ENCODE results near the gene NOTCH4. TPM values are rescaled to one million over a fixed set of nuclear protein-coding genes. Genes with fewer than 3 reads are reported as not detected.
"Not testable (repeated sequence)": the region's sequence is repeated elsewhere in the genome, so short reads cannot be mapped to it uniquely, and the experiment has no call there.

The NOTCH4 gene
- total RNA-seq, 1 donor from 2014 or later = 1.4 TPM

DNA sequence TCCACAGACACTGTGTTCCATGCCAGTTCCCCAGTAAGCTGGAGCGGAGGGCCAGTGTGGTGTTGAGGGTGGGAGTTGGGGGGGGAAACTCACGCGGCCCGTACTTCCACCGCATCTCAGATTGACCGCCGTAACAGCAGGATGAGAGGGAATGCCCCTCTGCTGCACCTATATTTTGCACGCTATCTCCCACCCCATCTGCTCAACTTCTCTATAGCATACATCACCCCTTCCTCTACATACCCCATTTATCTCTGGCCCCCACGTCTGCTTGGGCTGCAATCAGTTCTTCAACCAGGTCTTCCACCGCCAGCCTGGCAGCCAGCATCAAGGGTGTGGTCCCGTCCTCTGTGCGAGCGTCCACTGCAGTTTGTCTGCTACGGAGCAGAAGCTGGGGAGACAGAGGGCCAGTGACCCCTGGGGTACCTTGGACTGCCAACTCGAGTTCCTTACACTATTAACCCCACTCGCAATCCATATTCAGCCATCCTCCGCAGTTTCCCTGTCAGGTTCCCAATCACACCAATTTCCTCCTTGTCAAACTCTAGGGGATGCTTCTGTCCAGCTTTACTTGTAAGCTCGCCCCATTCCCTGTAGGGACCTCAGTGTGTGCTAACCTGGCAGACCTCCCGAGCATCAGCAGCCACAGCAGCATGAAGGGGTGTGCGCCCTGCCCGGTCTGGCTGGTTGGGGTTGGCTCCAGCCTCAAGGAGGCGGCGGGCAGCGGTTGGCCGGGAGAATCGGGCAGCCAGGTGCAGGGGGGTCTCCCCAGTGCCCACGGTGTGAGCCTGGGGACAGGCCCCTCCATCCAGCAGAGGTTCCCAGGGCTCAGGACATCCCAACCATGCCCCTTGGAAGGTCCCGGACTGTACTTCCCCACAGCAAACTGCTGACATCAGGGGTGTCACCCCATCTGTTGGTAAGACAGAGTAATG lies 26.9 kb downstream of the NOTCH4 start:
- Mint-ChIP-seq H3K9me3 (ENCODE audit: low read depth) (no peaks in the 10 kb centered on the region), H3K36me3 (ENCODE audit: low read depth) (no peaks in the 10 kb centered on the region)
- DNase-seq (ENCODE audit: low spot score) = no peak

DNA sequence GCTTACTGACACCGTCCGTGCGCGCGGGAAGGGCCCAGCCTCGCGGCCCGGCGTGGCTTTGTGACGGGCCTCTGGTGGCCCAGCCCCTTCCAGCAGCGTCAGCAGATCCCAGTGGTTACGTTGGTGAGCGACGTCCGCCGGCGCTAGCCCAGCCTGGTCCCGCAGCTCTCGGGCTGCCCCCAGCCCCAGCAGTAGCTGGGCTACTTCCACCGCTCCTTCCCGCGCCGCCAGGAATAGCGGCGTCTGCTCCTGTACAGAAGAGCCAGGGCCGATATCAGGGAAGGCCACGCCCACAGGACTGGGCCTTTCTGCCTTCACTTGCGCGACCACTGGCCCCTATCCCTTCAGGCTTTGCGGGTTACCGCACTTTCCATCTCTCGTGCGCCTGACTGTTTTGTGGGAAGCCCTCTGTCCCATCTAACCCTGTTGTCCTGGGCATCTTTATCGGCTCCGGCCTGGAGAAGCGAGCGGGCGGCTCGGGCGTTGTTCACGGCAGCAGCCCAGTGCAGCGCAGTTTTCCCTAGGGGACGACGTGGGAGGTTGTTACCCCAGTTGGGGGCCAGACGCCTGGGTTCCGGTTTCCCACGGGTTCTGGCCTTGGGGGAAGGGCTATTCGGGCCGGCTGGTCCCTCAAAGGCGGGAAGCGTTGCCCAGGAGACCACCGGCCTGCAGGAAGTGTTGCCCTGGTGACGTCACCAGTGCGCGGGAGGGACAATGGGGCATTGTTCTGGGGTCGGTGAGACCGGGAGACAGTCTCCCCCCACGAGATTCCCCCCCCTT lies 27.8 kb downstream of the NOTCH4 start:
- Mint-ChIP-seq H3K4me3 (ENCODE audit: unreplicated experiment) (peak overlapping the region; percentile 92), H3K36me3 (ENCODE audit: low read depth) (no peaks in the 10 kb centered on the region), H3K27ac (ENCODE audit: unreplicated experiment) (peak overlapping the region; percentile 100), H3K4me1 (ENCODE audit: low read depth) (peaks cover 39% of the 10 kb centered on the region), H3K9me3 (ENCODE audit: low read depth) (no peaks in the 10 kb centered on the region), H3K27me3 (ENCODE audit: low read depth) (no peaks in the 10 kb centered on the region)
- TF ChIP-seq, protein P1, sequence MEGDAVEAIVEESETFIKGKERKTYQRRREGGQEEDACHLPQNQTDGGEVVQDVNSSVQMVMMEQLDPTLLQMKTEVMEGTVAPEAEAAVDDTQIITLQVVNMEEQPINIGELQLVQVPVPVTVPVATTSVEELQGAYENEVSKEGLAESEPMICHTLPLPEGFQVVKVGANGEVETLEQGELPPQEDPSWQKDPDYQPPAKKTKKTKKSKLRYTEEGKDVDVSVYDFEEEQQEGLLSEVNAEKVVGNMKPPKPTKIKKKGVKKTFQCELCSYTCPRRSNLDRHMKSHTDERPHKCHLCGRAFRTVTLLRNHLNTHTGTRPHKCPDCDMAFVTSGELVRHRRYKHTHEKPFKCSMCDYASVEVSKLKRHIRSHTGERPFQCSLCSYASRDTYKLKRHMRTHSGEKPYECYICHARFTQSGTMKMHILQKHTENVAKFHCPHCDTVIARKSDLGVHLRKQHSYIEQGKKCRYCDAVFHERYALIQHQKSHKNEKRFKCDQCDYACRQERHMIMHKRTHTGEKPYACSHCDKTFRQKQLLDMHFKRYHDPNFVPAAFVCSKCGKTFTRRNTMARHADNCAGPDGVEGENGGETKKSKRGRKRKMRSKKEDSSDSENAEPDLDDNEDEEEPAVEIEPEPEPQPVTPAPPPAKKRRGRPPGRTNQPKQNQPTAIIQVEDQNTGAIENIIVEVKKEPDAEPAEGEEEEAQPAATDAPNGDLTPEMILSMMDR (IDR thresholded peaks at IDR 0.05) = no peak
- no peak for DNase-seq (ENCODE audit: low spot score)

More for the DNA sequence above, 26.9 kb downstream of the NOTCH4 start:
- H3K4me1 Mint-ChIP-seq (ENCODE audit: low read depth) = peaks cover 30% of the 10 kb centered on the region
- H3K27me3 Mint-ChIP-seq (ENCODE audit: low read depth) = no peaks in the 10 kb centered on the region
- TF ChIP-seq, protein P1 (IDR thresholded peaks at IDR 0.05) = no peak
- H3K27ac Mint-ChIP-seq (ENCODE audit: unreplicated experiment) = peak overlapping the region; percentile 100
- H3K4me3 Mint-ChIP-seq (ENCODE audit: unreplicated experiment) = peak overlapping the region; percentile 92

DNA sequence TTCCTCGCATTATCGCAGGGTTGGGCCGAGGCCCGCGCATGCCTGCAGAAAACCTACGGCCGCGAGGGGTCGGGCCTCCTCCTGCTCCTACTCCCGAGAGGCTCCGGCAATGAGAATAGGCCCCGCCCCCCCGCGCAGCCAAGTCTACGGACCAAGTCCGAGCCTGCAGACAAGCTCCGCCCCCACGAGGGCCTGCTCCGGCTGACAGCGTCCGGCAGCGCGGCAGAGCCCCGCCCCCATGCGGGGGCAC lies 28.3 kb downstream of the NOTCH4 start:
- H3K4me3 Mint-ChIP-seq (ENCODE audit: unreplicated experiment) = peak overlapping the region; percentile 92
- H3K9me3 Mint-ChIP-seq (ENCODE audit: low read depth) = no peaks in the 10 kb centered on the region
- H3K27me3 Mint-ChIP-seq (ENCODE audit: low read depth) = no peaks in the 10 kb centered on the region
- no peaks in the 10 kb centered on the region for H3K36me3 Mint-ChIP-seq (ENCODE audit: low read depth)
- H3K4me1 Mint-ChIP-seq (ENCODE audit: low read depth) = peaks cover 42% of the 10 kb centered on the region
- peak overlapping the region; percentile 96 for H3K27ac Mint-ChIP-seq (ENCODE audit: unreplicated experiment)
- DNase-seq (ENCODE audit: low spot score) = peak; percentile 100
- TF ChIP-seq, protein P1 (IDR thresholded peaks at IDR 0.05) = no peak

DNA sequence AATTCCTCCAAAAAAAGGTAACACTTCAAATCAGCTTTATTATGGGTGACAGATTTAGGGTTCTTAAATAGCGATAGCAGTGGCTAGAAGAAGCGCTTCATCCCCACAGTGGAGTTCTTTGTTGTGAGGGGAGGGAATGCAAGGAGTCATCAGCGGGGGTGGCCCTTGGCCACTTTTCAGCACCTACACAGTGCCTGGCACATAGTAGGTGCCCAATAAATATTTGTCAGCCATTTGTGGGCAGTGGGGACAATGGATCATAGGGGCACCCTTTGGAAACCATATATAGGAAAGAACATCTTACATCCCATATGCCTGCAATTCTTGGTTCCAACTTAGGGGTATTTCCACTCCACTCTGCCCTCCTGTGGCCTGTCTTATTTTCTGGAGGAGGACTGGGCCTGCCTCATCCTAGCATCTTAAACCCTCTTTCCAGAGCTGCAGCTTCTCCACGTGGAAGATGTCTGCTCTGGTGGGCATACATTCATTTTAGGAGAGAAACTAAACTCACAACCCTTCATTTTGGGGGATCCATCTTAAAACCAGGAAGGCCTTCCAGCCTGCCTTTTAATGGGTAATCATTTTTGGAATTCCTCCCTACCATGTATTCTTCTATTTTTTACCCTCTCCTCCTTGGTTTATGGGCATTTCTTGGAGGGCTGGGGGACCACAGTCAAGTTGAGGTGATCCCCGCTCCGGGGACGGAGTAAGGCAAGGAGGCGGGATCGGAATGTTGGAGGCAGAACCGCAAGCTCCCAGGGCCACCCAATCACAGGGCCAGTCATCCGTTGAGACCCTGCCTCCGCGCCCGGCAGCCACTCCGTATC lies 28.8 kb downstream of the NOTCH4 start:
- H3K4me3 Mint-ChIP-seq (ENCODE audit: unreplicated experiment) = peak overlapping the region; percentile 81
- TF ChIP-seq, protein P1 (IDR thresholded peaks at IDR 0.05) = peak; percentile 85
- no peaks in the 10 kb centered on the region for H3K9me3 Mint-ChIP-seq (ENCODE audit: low read depth)
- H3K4me1 Mint-ChIP-seq (ENCODE audit: low read depth) = peaks cover 47% of the 10 kb centered on the region
- no peaks in the 10 kb centered on the region for H3K27me3 Mint-ChIP-seq (ENCODE audit: low read depth)
- H3K36me3 Mint-ChIP-seq (ENCODE audit: low read depth) = no peaks in the 10 kb centered on the region
- peak overlapping the region; percentile 96 for H3K27ac Mint-ChIP-seq (ENCODE audit: unreplicated experiment)
- DNase-seq (ENCODE audit: low spot score) = no peak

DNA sequence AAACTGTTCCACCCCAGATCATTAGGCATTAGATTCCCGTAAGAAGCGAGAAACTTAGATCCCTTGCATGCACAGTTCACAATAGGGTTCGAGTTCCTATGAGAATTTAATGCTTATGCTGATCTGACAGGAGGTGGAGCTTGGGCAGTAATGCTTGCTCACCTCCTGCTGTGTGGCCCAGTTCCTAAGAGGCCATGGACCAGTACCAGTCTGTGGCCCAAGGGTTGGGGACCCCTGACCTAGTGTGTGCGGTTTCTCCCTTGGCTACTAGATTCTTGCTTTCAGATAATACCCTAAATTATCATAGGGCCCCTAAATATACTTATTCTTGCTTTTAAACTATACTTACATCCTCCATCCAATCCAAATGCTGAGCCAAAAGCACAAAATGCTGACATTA lies 29.5 kb downstream of the NOTCH4 start:
- no peak for DNase-seq (ENCODE audit: low spot score)
- Mint-ChIP-seq H3K4me3 (ENCODE audit: unreplicated experiment) (no peak overlapping the region), H3K9me3 (ENCODE audit: low read depth) (no peaks in the 10 kb centered on the region), H3K27me3 (ENCODE audit: low read depth) (no peaks in the 10 kb centered on the region), H3K27ac (ENCODE audit: unreplicated experiment) (peak overlapping the region; percentile 96), H3K36me3 (ENCODE audit: low read depth) (no peaks in the 10 kb centered on the region), H3K4me1 (ENCODE audit: low read depth) (peaks cover 48% of the 10 kb centered on the region)
- TF ChIP-seq, protein P1 (IDR thresholded peaks at IDR 0.05) = no peak

DNA sequence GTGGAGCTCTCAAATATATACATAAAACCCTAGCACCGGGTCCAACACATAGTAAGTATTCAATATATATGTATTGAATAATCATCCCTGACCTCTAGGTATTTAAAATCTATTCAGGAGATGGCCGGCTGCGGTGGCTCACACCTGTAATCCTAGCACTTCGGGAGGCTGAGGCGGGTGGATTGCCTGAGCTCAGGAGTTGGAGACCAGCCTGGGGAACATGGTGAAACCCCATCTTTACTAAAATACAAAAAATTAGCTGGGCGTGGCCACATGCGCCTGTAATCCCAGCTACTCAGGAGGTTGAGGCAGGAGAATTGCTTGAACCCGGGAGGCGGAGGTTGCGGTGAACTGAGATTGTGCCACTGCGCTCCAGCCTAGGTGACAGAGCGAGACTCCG lies 30.8 kb downstream of the NOTCH4 start:
- not testable (repeated sequence) for H3K9me3 Mint-ChIP-seq (ENCODE audit: low read depth); H3K27me3 Mint-ChIP-seq (ENCODE audit: low read depth); H3K4me3 Mint-ChIP-seq (ENCODE audit: unreplicated experiment); H3K36me3 Mint-ChIP-seq (ENCODE audit: low read depth); DNase-seq (ENCODE audit: low spot score)
- Mint-ChIP-seq H3K27ac (ENCODE audit: unreplicated experiment) (peak overlapping the region; percentile 78), H3K4me1 (ENCODE audit: low read depth) (peaks cover 60% of the 10 kb centered on the region)
